Hematopoietic multipotent progenitor cell treated with erythropoietin and hydrocortisone succinate and interleukin-3 and kit ligand, for 15 days (in vitro differentiated cells): ENCODE results near the gene CARD19.

Source experiments
- DNase-seq: peaks from one replicate; pipeline ENCODE4 v3.0.0-alpha.2; 2015; ENCODE audit warnings: low spot score

The CARD19 gene

GRCh38 chr9:93120846-93121315, 24.9 kb downstream of the CARD19 start:
- no peak for DNase-seq

- no peak for DNase-seq
Observed at GRCh38 chr9:93121316-93122241, 25.6 kb downstream of the CARD19 start.

- no peak for DNase-seq
Observed at GRCh38 chr9:93122721-93123221, 26.8 kb downstream of the CARD19 start.

GRCh38 chr9:93123561-93124283, 27.7 kb downstream of the CARD19 start:
- DNase-seq, result no peak

GRCh38 chr9:93124793-93125192, 28.8 kb downstream of the CARD19 start:
- DNase-seq, result no peak

- DNase-seq, result no peak
Observed at GRCh38 chr9:93125331-93125894, 29.4 kb downstream of the CARD19 start.

GRCh38 chr9:93126151-93126781, 30.2 kb downstream of the CARD19 start:
- no peak for DNase-seq

GRCh38 chr9:93126825-93127368, 30.9 kb downstream of the CARD19 start:
- no peak for DNase-seq

GRCh38 chr9:93127395-93127911, 31.4 kb downstream of the CARD19 start:
- no peak for DNase-seq

- DNase-seq, result no peak
Observed at GRCh38 chr9:93128011-93128714, 32.1 kb downstream of the CARD19 start.

- no peak for DNase-seq
Observed at GRCh38 chr9:93128715-93129224, 32.8 kb downstream of the CARD19 start.

GRCh38 chr9:93129286-93129685, 33.3 kb downstream of the CARD19 start:
- DNase-seq, result no peak

GRCh38 chr9:93129691-93130500, 33.9 kb downstream of the CARD19 start:
- DNase-seq, result no peak

GRCh38 chr9:93130861-93131481, 35.0 kb downstream of the CARD19 start:
- DNase-seq, result no peak

GRCh38 chr9:93131599-93132286, 35.7 kb downstream of the CARD19 start:
- no peak for DNase-seq

- no peak for DNase-seq
Observed at GRCh38 chr9:93132287-93132927, 36.4 kb downstream of the CARD19 start.

- no peak for DNase-seq
Observed at GRCh38 chr9:93132946-93133680, 37.1 kb downstream of the CARD19 start.

- no peak for DNase-seq
Observed at GRCh38 chr9:93133681-93134014, 37.6 kb downstream of the CARD19 start.
